Activated T-cell treated with anti-CD3 and anti-CD28 coated beads, Interleukin-2, amount 50 U/mL, for 72 hours (primary cell): ENCODE data around the gene SH3RF3. TPM values are rescaled to one million over a fixed set of nuclear protein-coding genes. Genes with fewer than 3 reads are reported as not detected.

ENCODE experiments used
- ATAC-seq, 2 donors: fragments of 150-1000 bp; cut with Tn5 transposase; replicated peaks in 1 of 2; 2 replicates each; pipeline ENCODE4 v1.10.0; 2021; ENCODE audit warnings: moderate library complexity in 2 of 2, mild to moderate bottlenecking in 1 of 2
- DNase-seq, 2 donors: peaks; one replicate each; pipeline ENCODE4 v3.0.0; 2021 to 2022; ENCODE audit warnings: mixed read lengths in 1 of 2
- H3K27ac Mint-ChIP-seq: one replicate; pipeline ENCODE4 v1.8.0; 2022; ENCODE audit warnings: mild to moderate bottlenecking, moderate library complexity, mixed read lengths
- H3K27me3 Mint-ChIP-seq: one replicate; pipeline ENCODE4 v1.8.0; 2022; ENCODE audit warnings: low read depth, mixed read lengths
- H3K36me3 Mint-ChIP-seq, 2 donors: one replicate each; pipeline ENCODE4 v1.8.0; 2022; ENCODE audit warnings: mixed read lengths in 2 of 2, mild to moderate bottlenecking in 1 of 2; ENCODE audit not compliant: insufficient read depth in 2 of 2
- H3K4me1 Mint-ChIP-seq: one replicate; pipeline ENCODE4 v1.8.0; 2022; ENCODE audit warnings: low read depth, mixed read lengths
- H3K4me3 Mint-ChIP-seq, 2 donors: one replicate each; pipeline ENCODE4 v1.8.0; 2022; ENCODE audit warnings: mild to moderate bottlenecking in 2 of 2, mixed read lengths in 2 of 2, moderate library complexity in 2 of 2
- H3K9me3 Mint-ChIP-seq, 2 donors: one replicate each; pipeline ENCODE4 v1.8.0; 2022; ENCODE audit warnings: mixed read lengths in 2 of 2
- total RNA-seq, 2 donors: library from RNA; stranded (reverse); gene quantifications; one replicate each; pipeline ENCODE4 v1.2.3, GENCODE V29; 2022

The SH3RF3 gene
- total RNA-seq, 2 donors from 2014 or later, result 1.0 to 1.2 TPM

DNA sequence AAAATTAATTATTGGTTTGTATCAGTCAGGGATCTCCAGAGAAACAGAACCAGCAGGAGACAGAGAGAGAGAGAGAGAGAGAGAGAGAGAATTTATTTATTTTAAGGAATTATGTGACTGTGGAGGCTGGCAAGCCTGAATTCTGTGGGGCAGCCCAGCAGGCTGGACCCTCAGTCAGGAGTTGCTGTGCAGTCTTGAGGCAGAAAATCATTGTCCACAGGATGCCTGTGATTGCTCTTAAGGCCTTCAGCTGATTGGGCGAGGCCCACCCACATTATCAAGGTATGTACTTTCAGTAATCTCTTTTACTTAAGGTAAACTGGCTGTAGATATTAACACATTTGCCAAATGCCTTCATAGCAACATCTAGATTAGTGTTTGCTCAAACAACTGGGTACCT is 329.5 kb downstream of the SH3RF3 start:
- H3K4me1 Mint-ChIP-seq, result peaks cover 19% of the 10 kb centered on the region
- DNase-seq, result no peak
- ATAC-seq, result no peak
- H3K27me3 Mint-ChIP-seq, result no peaks in the 10 kb centered on the region
- H3K27ac Mint-ChIP-seq, result no peak overlapping the region
- no peaks in the 10 kb centered on the region for H3K9me3 Mint-ChIP-seq
- H3K4me3 Mint-ChIP-seq, result no peak overlapping the region
- no peaks in the 10 kb centered on the region for H3K36me3 Mint-ChIP-seq

DNA sequence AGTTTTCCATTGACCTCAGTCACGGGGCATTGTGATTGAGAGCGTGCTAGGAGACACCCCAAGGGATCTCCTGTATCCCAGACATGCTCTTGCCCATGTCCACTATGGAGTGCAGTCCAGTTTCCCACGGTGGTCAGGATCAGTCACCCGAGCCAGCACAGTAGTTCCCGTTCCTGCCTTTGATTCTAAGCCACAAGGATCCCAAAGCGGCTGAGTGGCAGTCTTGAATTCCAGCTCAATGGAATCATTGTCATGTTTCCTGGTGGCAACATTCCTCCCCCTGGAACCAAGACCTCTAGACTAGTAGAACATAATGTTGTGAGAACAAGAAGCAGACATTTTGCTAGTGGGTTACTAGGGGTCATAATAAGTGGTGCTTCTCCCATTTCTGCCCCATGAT is 330.5 kb downstream of the SH3RF3 start:
- Mint-ChIP-seq H3K4me3 (no peak overlapping the region), H3K36me3 (no peaks in the 10 kb centered on the region), H3K27ac (no peak overlapping the region), H3K27me3 (no peaks in the 10 kb centered on the region), H3K9me3 (no peaks in the 10 kb centered on the region), H3K4me1 (peaks cover 15% of the 10 kb centered on the region)
- no peak for DNase-seq
- no peak for ATAC-seq

DNA sequence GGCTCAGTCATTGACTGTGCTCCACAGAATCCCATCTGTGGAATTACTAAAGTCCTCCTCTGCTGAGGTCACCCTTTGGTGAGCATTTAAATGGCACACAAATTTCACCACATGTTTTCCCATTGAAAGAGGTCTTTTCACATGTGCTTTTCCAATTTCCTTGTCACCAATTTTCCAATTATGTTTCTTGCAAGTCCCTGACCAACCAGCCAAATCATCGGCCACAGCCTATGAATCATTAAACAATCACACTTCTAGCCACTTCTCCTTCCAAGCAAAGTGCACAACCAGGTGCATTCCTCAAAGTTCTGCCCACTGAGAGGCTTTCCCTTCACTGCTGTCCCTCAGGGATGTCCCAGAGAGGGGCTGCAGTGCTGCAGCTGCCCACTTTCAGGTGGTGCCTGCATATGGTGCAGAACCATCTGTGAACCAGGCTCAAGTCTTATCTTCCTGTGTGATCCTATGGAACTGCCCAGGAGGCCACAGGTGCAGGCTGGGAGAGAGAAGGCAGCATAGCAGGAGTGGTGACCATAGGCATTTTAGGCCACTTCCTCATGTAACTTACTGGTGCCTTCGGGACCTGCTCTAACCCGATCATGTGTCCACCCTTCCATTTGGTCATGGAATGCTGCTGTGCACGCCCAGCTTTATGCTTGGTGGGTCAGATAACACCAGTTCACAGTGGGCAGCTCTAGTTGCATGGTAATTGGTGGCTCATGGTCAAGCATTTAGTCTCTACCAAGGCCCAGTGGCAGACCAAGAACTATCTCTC is 331.7 kb downstream of the SH3RF3 start:
- ATAC-seq (no peak), DNase-seq (no peak)
- H3K4me1 Mint-ChIP-seq, result peaks cover 7% of the 10 kb centered on the region
- H3K9me3 Mint-ChIP-seq, result no peaks in the 10 kb centered on the region
- no peak overlapping the region for H3K27ac Mint-ChIP-seq
- no peak overlapping the region for H3K4me3 Mint-ChIP-seq
- no peaks in the 10 kb centered on the region for H3K36me3 Mint-ChIP-seq
- H3K27me3 Mint-ChIP-seq, result no peaks in the 10 kb centered on the region

DNA sequence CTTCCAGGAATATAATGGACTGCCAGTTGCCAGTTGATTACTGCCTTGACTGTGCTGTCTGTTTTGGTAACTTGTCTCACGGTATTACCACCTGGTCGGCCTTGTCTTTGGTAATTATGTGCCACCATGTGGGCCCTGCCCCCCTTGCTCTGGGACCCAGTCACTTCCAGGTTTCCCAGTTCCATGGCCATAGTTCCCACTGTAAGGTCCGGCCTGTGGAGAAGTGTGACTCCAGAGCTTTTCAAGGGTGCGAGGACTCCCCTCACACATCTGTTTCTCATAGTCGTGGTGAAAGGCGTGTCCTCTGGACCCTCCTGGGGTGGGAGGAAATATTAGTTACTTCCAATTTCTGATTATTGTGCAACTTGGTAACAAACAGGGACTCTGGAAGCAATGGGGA is 334.2 kb downstream of the SH3RF3 start:
- H3K36me3 Mint-ChIP-seq, result no peaks in the 10 kb centered on the region
- ATAC-seq, result no peak
- no peak for DNase-seq

DNA sequence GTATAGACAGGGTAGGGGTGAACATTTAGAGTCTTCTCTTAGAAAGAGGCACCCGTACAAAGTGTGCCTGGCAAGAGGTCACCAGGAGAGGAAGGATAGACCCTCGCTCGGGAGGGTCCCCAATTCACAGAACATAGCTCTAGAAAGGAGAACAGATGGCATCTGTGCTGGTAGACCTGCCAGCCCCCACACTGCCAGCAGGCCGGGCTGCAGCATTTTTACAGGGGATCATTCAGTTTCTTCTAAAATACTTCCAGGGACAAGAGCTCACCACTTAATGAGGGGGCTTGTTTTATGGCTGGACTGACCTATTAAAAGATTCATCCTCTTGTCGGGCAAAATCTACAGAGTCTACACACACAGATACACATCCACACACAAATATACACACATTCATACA is 334.9 kb downstream of the SH3RF3 start:
- no peaks in the 10 kb centered on the region for H3K9me3 Mint-ChIP-seq
- ATAC-seq, result no peak

More for the DNA sequence above, 334.2 kb downstream of the SH3RF3 start:
- Mint-ChIP-seq H3K27me3 (no peaks in the 10 kb centered on the region), H3K4me1 (no peaks in the 10 kb centered on the region), H3K27ac (no peak overlapping the region), H3K9me3 (no peaks in the 10 kb centered on the region), H3K4me3 (no peak overlapping the region)

DNA sequence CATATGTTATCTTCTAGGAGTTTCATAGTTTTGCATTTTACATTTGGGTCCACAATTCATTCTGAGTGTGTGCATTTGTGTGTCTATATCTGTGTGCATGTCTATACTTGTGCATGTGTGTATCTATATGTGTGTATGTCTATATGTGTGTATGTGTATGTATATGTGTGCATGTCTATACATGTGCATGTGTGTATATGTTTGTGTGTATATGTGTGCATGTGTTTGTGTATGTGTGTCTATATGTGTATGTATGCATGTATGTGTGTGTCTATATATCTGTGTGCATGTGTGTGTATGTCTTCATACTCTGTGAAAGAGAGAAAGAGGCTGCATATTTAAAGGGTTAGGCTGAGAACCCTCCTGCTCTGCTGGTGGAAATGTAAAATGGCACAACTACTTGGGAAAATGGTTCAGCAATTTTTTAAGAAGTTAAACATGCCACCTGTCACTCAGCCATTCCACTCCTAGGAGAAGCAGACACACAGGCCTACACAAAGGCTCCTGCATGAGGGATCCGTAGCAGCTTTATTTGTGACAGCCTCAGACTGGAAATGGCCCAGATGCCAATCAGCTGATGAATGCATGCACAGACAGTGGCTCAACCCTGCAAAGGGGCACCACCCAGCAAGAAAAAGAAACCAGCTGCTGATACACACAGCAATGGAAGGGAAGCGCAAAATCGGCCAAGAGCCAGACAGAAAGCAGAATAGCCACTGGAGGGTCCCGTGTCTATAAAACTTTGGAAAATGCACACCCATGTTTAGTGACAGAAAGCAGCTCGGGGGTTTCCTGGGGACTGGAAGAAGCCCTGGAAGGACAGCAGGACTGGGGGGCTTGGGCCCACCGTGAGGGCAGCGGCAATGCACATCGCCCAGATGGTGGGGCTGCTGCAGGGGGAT is 337.9 kb downstream of the SH3RF3 start:
- Mint-ChIP-seq H3K4me1 (no peaks in the 10 kb centered on the region), H3K27ac (no peak overlapping the region), H3K36me3 (peaks cover 0 to 1% of the 10 kb centered on the region in 2 donors), H3K4me3 (no peak overlapping the region), H3K27me3 (no peaks in the 10 kb centered on the region), H3K9me3 (no peaks in the 10 kb centered on the region)
- ATAC-seq (no peak), DNase-seq (no peak)

More for the DNA sequence above, 334.9 kb downstream of the SH3RF3 start:
- Mint-ChIP-seq H3K27ac (no peak overlapping the region), H3K4me3 (no peak overlapping the region), H3K4me1 (no peaks in the 10 kb centered on the region), H3K27me3 (no peaks in the 10 kb centered on the region), H3K36me3 (no peaks in the 10 kb centered on the region)
- DNase-seq, result no peak

DNA sequence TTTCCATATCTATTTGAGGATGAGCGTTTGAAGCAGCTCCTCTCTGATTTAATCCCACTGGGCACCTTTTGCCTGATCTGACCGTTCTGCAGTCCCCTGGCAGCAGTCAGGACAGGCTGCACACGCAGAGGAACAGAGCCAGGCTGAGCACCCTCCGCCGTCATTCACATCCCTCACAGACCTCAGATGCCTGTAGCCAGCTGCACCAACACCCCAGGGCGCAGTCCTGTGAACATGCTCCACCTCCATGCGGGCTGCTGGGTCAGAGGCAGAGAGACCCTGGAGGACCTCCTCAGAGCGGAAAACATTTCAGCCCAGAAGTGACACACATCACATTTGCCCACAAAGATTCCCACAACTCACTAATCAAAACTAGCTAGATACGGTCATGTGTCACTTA is 338.7 kb downstream of the SH3RF3 start:
- no peaks in the 10 kb centered on the region for H3K27me3 Mint-ChIP-seq
- no peak overlapping the region for H3K27ac Mint-ChIP-seq
- H3K9me3 Mint-ChIP-seq, result no peaks in the 10 kb centered on the region
- H3K4me3 Mint-ChIP-seq, result no peak overlapping the region
- H3K4me1 Mint-ChIP-seq, result no peaks in the 10 kb centered on the region
- DNase-seq (no peak), ATAC-seq (no peak)
- peaks cover 0 to 1% of the 10 kb centered on the region in 2 donors for H3K36me3 Mint-ChIP-seq

DNA sequence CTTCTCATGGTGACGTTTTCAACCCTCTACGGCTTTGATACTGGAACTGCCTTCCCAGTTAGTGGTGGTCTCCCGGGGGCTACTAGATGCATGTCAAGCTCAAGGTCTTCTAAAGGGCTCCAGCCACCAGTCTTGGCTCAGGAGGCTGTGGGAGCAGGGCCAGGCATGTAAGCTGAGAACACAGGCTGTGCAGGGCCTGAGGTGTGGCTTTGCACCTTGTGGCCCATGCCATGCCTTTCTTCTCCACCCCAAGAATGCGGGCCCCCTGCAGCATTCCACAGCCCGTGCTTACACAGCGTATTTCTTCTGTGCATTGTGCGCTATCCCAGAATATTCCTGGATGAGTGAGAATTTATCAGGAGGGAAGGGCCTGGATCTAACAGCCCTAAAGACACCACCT is 339.9 kb downstream of the SH3RF3 start:
- Mint-ChIP-seq H3K27me3 (no peaks in the 10 kb centered on the region), H3K9me3 (no peaks in the 10 kb centered on the region)

DNA sequence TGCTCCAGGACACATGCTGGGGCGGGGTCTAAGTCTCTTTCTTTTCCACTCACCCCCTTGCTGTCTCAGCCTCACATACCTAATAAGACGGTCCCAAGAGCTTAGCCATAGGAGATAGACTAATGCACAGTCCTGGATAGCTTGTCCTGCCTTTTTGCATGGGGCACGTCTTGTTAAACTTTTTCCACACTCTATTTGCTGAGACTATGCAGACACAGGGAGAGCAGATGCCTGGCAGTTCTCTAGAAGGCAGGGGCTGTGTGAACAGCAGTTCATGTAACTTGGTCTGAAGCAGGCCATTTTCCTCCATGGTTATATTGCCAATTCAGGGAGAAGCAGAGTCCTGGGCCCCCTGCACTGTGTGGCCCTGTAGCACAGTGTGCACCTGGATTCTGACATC is 342.7 kb downstream of the SH3RF3 start:
- no peak overlapping the region for H3K27ac Mint-ChIP-seq
- peaks cover 6% of the 10 kb centered on the region for H3K4me1 Mint-ChIP-seq
- H3K36me3 Mint-ChIP-seq, result peaks cover 0 to 1% of the 10 kb centered on the region in 2 donors
- ATAC-seq, result no peak
- H3K27me3 Mint-ChIP-seq, result no peaks in the 10 kb centered on the region
- DNase-seq, result no peak
- H3K9me3 Mint-ChIP-seq, result no peaks in the 10 kb centered on the region
- H3K4me3 Mint-ChIP-seq, result no peak overlapping the region

More for the DNA sequence above, 339.9 kb downstream of the SH3RF3 start:
- ATAC-seq (no peak), DNase-seq (no peak)
- Mint-ChIP-seq H3K4me1 (no peaks in the 10 kb centered on the region), H3K36me3 (peaks cover 0 to 1% of the 10 kb centered on the region in 2 donors), H3K4me3 (no peak overlapping the region), H3K27ac (no peak overlapping the region)

DNA sequence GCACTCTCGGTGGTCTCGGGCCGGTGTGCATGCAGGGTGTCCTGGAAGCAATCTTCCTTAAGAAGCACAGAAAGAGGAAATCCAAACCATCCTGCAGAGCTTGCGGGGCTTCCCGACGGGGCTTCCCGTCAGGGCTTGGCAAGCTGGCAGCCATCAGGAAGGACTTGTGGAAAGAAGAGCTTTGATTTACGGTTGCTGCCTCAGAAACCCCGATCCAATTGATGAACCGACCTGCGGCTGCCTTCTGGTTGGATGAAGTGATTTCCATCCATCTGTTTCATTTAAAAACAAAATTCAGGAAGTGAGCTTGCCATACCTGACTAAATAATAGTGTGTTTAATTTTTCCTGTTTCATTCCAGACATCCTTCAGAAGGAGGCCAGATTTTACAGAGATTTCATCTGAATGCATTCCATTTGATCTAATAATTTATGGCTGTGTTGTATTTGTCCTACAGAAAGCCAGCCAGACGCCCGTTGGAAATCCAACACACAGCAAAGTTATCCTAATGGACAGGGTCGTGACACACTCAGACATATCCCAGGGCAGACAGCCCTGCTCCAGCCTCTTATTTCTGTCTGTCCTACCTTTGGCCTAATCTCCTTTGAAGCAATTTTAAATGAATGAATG is 343.4 kb downstream of the SH3RF3 start:
- Mint-ChIP-seq H3K4me3 (no peak overlapping the region), H3K27ac (no peak overlapping the region), H3K4me1 (peaks cover 6% of the 10 kb centered on the region), H3K36me3 (peaks cover 0 to 1% of the 10 kb centered on the region in 2 donors), H3K27me3 (no peaks in the 10 kb centered on the region), H3K9me3 (no peaks in the 10 kb centered on the region)
- no peak for ATAC-seq
- no peak for DNase-seq

DNA sequence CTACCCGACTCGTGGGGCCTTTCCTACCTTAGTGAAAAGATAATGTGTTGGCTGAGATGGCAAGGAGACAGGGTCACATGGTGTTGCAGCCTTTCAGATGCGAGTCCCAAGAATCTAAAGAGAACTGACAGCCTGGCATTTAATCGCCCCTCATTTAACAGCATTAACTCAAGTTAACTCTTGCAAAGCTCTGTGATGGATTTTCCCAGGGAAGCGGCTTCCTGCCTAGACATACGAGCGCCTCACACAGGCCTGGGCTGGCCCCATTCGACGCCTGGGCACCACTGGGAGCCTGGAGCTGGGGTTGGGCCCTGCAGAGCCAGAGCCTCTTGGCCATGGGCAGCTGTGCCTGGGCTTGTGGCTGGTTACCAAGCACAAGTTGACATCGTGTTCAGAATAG is 344.0 kb downstream of the SH3RF3 start:
- Mint-ChIP-seq H3K27ac (no peak overlapping the region), H3K9me3 (no peaks in the 10 kb centered on the region), H3K4me3 (no peak overlapping the region), H3K4me1 (peaks cover 6% of the 10 kb centered on the region), H3K27me3 (no peaks in the 10 kb centered on the region), H3K36me3 (peaks cover 0 to 1% of the 10 kb centered on the region in 2 donors)
- ATAC-seq (no peak), DNase-seq (no peak)

DNA sequence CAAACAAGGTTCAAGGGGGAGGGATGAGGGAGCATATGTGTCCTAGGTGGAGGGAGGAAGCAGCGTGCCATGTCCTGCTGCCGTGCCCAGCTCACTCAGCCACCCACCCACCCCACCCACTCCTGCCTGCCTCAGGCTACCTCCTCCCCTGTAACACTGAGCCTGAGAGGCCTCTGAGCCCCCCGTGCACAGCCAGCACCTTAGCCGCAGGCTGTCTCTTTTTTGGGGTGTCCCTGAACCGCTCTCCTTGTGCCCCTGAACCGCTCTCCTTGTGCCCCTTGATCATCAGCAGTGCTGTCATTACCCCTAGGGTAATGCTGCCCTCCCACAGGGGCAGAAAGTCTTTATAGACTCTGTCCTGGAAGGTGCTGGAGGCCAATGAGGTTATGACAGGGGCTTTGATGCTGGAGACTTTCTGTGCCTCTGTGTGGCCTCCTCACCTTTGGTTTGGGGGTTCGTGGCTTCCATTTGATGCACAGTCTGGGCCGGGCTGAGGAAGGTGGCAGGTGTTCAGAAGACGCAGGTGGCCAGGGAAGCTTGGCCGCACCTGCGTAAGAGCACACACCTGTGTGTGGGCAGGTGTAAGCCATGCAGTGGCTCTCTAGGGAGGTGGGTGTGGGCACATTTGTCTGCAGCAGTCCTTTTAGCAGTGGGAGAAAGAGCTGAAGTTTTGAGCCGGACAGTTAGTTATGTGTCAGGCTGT is 344.8 kb downstream of the SH3RF3 start:
- Mint-ChIP-seq H3K27me3 (no peaks in the 10 kb centered on the region), H3K36me3 (peaks cover 0 to 1% of the 10 kb centered on the region in 2 donors), H3K4me3 (no peak overlapping the region), H3K27ac (no peak overlapping the region), H3K4me1 (peaks cover 6% of the 10 kb centered on the region), H3K9me3 (no peaks in the 10 kb centered on the region)
- ATAC-seq, result no peak
- no peak for DNase-seq
